Right cardiac atrium (tissue), 5 donors: ENCODE measurements around the gene SLC25A48. TPM values are rescaled to one million over a fixed set of nuclear protein-coding genes. Genes with fewer than 3 reads are reported as not detected.
A peak's percentile ranks its signal among the peaks of the same experiment; 100 is the strongest.

Source experiments
- ATAC-seq, 2 donors: fragments of 200-7000 bp; cut with Tn5 transposase; one replicate each; pipeline versions ENCODE4 v1.8.0 to v1.9.1; 2020; ENCODE audit warnings: moderate library complexity in 2 of 2, mild to moderate bottlenecking in 1 of 2
- DNase-seq, 3 donors: peaks; one replicate each; pipeline ENCODE4 v3.0.0-alpha.2; 2020
- H3K27ac ChIP-seq: one replicate; pipeline ENCODE4 v1.5.1; 2013; ENCODE audit warnings: mild to moderate bottlenecking, low read length, control low read depth, moderate library complexity
- H3K27me3 ChIP-seq: one replicate; pipeline ENCODE4 v1.6.1; 2013; ENCODE audit not compliant: control insufficient read depth, insufficient read depth
- H3K4me1 ChIP-seq: one replicate; pipeline ENCODE4 v1.6.1; 2013; ENCODE audit warnings: low read length; ENCODE audit not compliant: control insufficient read depth, insufficient read depth
- H3K4me3 ChIP-seq: one replicate; pipeline ENCODE4 v1.5.1; 2013; ENCODE audit warnings: low read length, control low read depth
- H3K9me3 ChIP-seq: one replicate; pipeline ENCODE4 v1.6.1; 2013; ENCODE audit warnings: low read length; ENCODE audit not compliant: control insufficient read depth
- WGBS: extraction: QIAGEN DNeasy Blood & Tissue Kit; methylation state at CpG from one replicate; pipeline ENCODE4 v1.1.7; 2013; 5-methylcytosine and 5-hydroxymethylcytosine counted together
- intact Hi-C, 4 donors: fragments of 100-400 bp; cut with DNase I; formaldehyde crosslinking; loops; one replicate each; pipeline versions ENCODE4 v1.11.0 to v1.14.0; 2022 to 2023
- polyA plus RNA-seq: library from polyadenylated mRNA; stranded (reverse); fragments of 200-250 nt; gene quantifications from one replicate; pipeline ENCODE4 v1.2.3, GENCODE V29; 2013
- total RNA-seq, 4 donors: library from RNA; stranded (reverse); fragmentation: NEBNext Ultra II Directional; extraction: Animal tissue kit (Norgen Biotek cat#: 25700); gene quantifications; one replicate each; pipeline ENCODE4 v1.2.1, GENCODE V29; 2021
- donor health status: healthy with polysubstance abuse.
- donor health status: DM: no; HTN: yes; CAD: no.
- donor health status: DM: no; HTN: no; CAD: no.
- donor health status: DM: no; HTN: yes; CAD: no; lungs with severe emphysema.
- donor health status: DM: yes; HTN: yes; CAD: no.

SLC25A48 gene
- total and polyA plus RNA-seq, 5 donors, result 0.25 TPM; not detected in 4

DNA sequence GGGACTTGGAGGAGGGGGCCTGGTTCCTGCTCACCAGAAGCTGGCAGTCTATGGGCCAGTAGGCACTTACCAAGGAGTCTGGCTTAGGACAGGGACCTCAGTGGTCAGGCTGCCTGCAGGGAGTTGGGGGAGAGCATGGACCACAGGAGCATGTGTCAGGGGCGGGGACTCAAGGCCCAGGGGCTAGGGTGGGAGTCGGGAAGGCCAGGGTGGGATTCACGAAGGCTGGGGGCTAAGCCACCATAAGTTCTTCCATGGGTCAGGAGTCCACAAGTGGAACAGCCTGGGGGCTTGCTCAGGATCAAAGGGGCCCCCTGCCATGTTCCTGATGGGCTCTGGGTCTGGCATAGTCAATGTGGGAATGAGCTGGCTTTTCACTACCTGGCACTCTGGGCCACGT lies 11.5 kb upstream of the SLC25A48 start:
- no peak for DNase-seq
- intact Hi-C loops, result loop anchor here in 2 of 4 donors (10.0 kb wide), 1 partner anchor 358 kb away; no protein-coding TSS in a partner anchor
- 88% methylated on average over 4 of the region's 4 CpGs for WGBS
- Histone ChIP-seq H3K27ac (no peak overlapping the region), H3K27me3 (no peaks in the 10 kb centered on the region), H3K4me1 (no peaks in the 10 kb centered on the region), H3K9me3 (no peaks in the 10 kb centered on the region), H3K4me3 (no peak overlapping the region)
- peak in 1 of 2 donors; percentile 24 for ATAC-seq

- intact Hi-C loops, result loop anchor here in 2 of 4 donors (10.0 kb wide), 1 partner anchor 359 kb away; no protein-coding TSS in a partner anchor
These were observed 10.6 kb upstream of the SLC25A48 start for GRCh38 chr5:135823881-135824280.

DNA sequence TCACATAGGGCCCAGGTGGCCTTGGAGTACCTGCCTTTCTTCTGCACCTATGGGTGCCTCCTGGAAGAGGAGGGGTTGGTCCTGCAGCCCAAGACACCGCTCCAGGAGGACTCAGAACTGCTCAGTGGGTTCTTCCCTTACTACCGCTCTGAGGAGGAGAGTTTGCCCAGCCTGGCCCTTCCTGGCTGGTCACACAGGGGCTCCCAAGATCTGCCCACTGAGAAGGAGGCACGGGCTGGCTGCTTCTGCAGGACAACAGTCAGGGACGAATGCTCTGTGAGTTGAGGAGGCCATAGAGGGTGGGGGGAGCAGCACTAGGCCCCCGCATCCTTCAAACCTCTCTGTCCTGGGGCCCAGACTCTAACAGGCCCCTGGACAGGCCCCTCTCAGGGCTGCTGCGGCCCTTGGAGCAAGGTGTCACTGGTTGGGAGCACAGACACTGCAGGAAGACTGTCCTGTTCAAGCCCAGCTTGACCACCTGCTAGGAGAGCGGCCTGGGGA lies 9.9 kb upstream of the SLC25A48 start:
- Histone ChIP-seq H3K27me3 (no peaks in the 10 kb centered on the region), H3K4me3 (no peak overlapping the region), H3K27ac (no peak overlapping the region), H3K9me3 (no peaks in the 10 kb centered on the region), H3K4me1 (no peaks in the 10 kb centered on the region)
- intact Hi-C loops, result loop anchor here in 2 of 4 donors (10.0 kb wide), 1 partner anchor 360 kb away; no protein-coding TSS in a partner anchor
- 64% methylated on average over 7 of the region's 7 CpGs for WGBS
- ATAC-seq (no peak), DNase-seq (no peak)

More at GRCh38 chr5:135823881-135824280, 10.6 kb upstream of the SLC25A48 start:
- Histone ChIP-seq H3K27me3 (no peaks in the 10 kb centered on the region), H3K9me3 (no peaks in the 10 kb centered on the region), H3K4me3 (no peak overlapping the region), H3K27ac (no peak overlapping the region), H3K4me1 (no peaks in the 10 kb centered on the region)
- 19% methylated on average over 1 of the region's 1 CpG for WGBS
- DNase-seq (no peak), ATAC-seq (no peak)

- DNase-seq (no peak), ATAC-seq (no peak)
- Histone ChIP-seq H3K9me3 (no peaks in the 10 kb centered on the region), H3K4me1 (no peaks in the 10 kb centered on the region), H3K27me3 (no peaks in the 10 kb centered on the region), H3K4me3 (no peak overlapping the region), H3K27ac (no peak overlapping the region)
- intact Hi-C loops, result loop anchor here in 2 of 4 donors (10.0 kb wide), 1 partner anchor 361 kb away; no protein-coding TSS in a partner anchor
- 76% methylated on average over 12 of the region's 12 CpGs for WGBS
These were observed 8.9 kb upstream of the SLC25A48 start for GRCh38 chr5:135825373-135826220.

GRCh38 chr5:135826221-135826525 lies 8.3 kb upstream of the SLC25A48 start:
- DNase-seq (no peak), ATAC-seq (no peak)
- H3K27me3 ChIP-seq, result no peaks in the 10 kb centered on the region
- no peak overlapping the region for H3K4me3 ChIP-seq
- H3K9me3 ChIP-seq, result no peaks in the 10 kb centered on the region
- H3K27ac ChIP-seq, result no peak overlapping the region
- H3K4me1 ChIP-seq, result no peaks in the 10 kb centered on the region
- intact Hi-C loops, result loop anchor here in 2 of 4 donors (10.0 kb wide), 1 partner anchor 361 kb away; no protein-coding TSS in a partner anchor
- 84% methylated on average over 3 of the region's 3 CpGs for WGBS

- Histone ChIP-seq H3K4me1 (no peaks in the 10 kb centered on the region), H3K9me3 (no peaks in the 10 kb centered on the region), H3K27ac (no peak overlapping the region), H3K27me3 (no peaks in the 10 kb centered on the region), H3K4me3 (no peak overlapping the region)
- intact Hi-C loops, result loop anchor here in 2 of 4 donors (10.0 kb wide), 1 partner anchor 362 kb away; no protein-coding TSS in a partner anchor
- WGBS, result 67% methylated on average over 8 of the region's 8 CpGs
- ATAC-seq (no peak), DNase-seq (no peak)
These were observed 7.3 kb upstream of the SLC25A48 start for GRCh38 chr5:135826994-135827671.

GRCh38 chr5:135827965-135828781 lies 6.3 kb upstream of the SLC25A48 start:
- Histone ChIP-seq H3K9me3 (no peaks in the 10 kb centered on the region), H3K27ac (no peak overlapping the region), H3K4me1 (no peaks in the 10 kb centered on the region), H3K27me3 (no peaks in the 10 kb centered on the region), H3K4me3 (no peak overlapping the region)
- WGBS, result 68% methylated on average over 10 of the region's 10 CpGs
- intact Hi-C loops, result loop anchor here in 2 of 4 donors (10.0 kb wide), 1 partner anchor 363 kb away; no protein-coding TSS in a partner anchor
- no peak for DNase-seq
- no peak for ATAC-seq

DNA sequence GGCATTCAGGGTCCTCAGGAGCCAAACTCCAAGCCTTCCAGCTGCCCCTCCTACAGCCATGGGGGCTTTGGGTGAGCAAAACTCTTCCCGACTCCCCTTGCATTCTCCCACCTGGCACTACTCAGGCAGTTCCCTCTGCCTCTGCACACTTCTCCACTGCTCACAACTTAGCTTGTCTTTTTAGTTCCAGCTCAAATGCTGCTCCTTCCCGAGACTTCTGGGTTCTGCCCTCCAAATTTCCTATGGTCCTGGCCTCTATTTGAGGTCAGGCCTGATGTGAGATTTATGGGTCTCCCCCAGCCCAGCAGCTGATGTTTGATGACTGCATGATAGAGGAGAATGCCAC lies 5.7 kb upstream of the SLC25A48 start:
- intact Hi-C loops, result loop anchor here in 2 of 4 donors (10.0 kb wide), 1 partner anchor 364 kb away; no protein-coding TSS in a partner anchor
- no peak overlapping the region for H3K27ac ChIP-seq
- H3K4me3 ChIP-seq, result no peak overlapping the region
- 78% methylated on average over 2 of the region's 2 CpGs for WGBS
- no peaks in the 10 kb centered on the region for H3K9me3 ChIP-seq
- H3K4me1 ChIP-seq, result no peaks in the 10 kb centered on the region
- no peaks in the 10 kb centered on the region for H3K27me3 ChIP-seq
- DNase-seq, result no peak
- no peak for ATAC-seq

DNA sequence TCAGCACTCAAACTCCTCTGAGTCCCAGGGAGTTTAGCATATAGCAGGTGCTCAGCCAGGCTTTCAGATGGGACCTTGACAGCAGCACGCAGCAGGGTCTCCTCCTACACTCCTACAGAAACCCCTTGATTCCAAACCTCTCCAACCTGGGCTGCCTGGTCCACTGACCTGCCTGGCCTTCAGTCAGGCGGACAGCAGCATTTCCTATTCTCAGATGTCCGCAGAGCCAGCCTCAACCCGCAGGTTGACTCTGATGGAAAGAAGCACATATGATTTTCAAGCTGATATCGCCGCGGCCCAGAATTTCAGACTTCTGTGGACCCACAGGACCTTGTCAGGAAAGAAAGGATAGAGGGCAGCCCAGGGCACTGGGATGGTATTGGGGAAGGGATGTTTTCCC lies 5.3 kb upstream of the SLC25A48 start:
- Histone ChIP-seq H3K4me1 (no peaks in the 10 kb centered on the region), H3K27ac (no peak overlapping the region), H3K27me3 (no peaks in the 10 kb centered on the region), H3K9me3 (no peaks in the 10 kb centered on the region), H3K4me3 (no peak overlapping the region)
- intact Hi-C loops, result loop anchor here in 2 of 4 donors (10.0 kb wide), 1 partner anchor 364 kb away; no protein-coding TSS in a partner anchor
- ATAC-seq (no peak), DNase-seq (no peak)
- 74% methylated on average over 7 of the region's 7 CpGs for WGBS

DNA sequence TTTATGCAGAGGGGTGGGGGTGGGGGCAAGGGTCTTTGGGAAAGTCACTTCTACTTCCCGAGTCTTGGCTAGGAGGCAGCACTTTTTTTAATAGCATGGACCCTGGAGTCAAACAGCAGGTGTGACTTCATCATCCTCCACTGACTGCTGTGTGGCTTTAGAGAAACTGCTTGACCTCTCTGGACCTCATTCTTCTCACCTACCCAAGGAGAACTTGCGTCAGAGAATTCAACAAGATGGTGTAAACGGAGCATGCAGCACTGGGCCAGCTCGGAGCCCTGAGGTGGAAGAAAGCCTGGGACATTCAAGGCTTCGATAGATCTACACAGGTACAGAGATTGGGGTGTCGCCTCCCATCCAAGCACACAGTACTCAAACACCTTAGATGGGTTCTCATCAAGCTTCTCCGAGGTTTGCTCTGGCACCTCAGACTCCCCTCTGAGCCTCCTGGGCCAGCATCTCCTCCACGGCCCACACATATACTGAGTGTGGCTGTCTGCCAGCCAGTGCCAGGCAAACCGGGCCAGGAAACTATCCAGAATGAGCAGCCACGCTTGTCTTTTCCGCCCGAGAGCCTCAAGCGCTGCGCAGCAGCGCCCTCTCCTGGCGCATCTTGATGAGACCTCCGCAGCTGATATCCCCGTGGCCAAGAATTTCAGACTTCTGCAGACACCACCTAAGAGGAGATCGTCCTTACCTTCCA lies 4.6 kb upstream of the SLC25A48 start:
- WGBS, result 28% methylated on average over 19 of the region's 19 CpGs
- no peak overlapping the region for H3K4me3 ChIP-seq
- H3K4me1 ChIP-seq, result no peaks in the 10 kb centered on the region
- peak; percentile 28 to 38 for ATAC-seq
- no peaks in the 10 kb centered on the region for H3K27me3 ChIP-seq
- H3K9me3 ChIP-seq, result no peaks in the 10 kb centered on the region
- intact Hi-C loops, result loop anchor here (5.0 to 10.0 kb wide), 3 partner anchors 268 to 365 kb away; no protein-coding TSS in a partner anchor
- DNase-seq, result peak; percentile 65 to 84 (median 84)
- no peak overlapping the region for H3K27ac ChIP-seq
